SU-DHL-6 (cell line): Measurements from ENCODE around the gene EXTL2.
"Not testable (repeated sequence)": the region's sequence is repeated elsewhere in the genome, so short reads cannot be mapped to it uniquely, and the experiment has no call there.

Experiments used
- H2AFZ ChIP-seq: fragments of 200-600 bp; sonication (generic); 2 replicates; pipeline ENCODE4 v1.6.1; 2014; ENCODE audit warnings: low read depth, mild to moderate bottlenecking, moderate library complexity, mixed read lengths, antibody characterized with exemption, low read length; ENCODE audit not compliant: severe bottlenecking
- H3F3A ChIP-seq: fragments of 200-600 bp; shearing (Covaris generic); 2 replicates; pipeline ENCODE4 v1.6.0; 2016; ENCODE audit warnings: antibody characterized with exemption, mild to moderate bottlenecking; ENCODE audit not compliant: insufficient read depth
- H3K27ac ChIP-seq: fragments of 200-600 bp; sonication (generic); 2 replicates; pipeline ENCODE4 v1.5.1; 2016; ENCODE audit warnings: low read depth, mild to moderate bottlenecking, low read length, moderate library complexity, mixed read lengths
- H3K27me3 ChIP-seq: fragments of 200-600 bp; sonication (generic), shearing (Covaris generic); 2 replicates; pipeline ENCODE4 v1.6.0; 2014; ENCODE audit warnings: mild to moderate bottlenecking, low read length
- H3K36me3 ChIP-seq: fragments of 200-600 bp; sonication (generic); 2 replicates; pipeline ENCODE4 v1.6.1; 2014; ENCODE audit warnings: mild to moderate bottlenecking, low read length, mixed read lengths
- H3K4me2 ChIP-seq: fragments of 300-600, 200-600 bp; shearing (Covaris generic), sonication (generic); 2 replicates; pipeline ENCODE4 v1.6.0; 2014; ENCODE audit warnings: low read length, low read depth, mild to moderate bottlenecking; ENCODE audit not compliant: poor library complexity, severe bottlenecking
- H3K4me3 ChIP-seq: fragments of 200-600 bp; sonication (generic); 2 replicates; pipeline ENCODE4 v1.5.1; 2014; ENCODE audit warnings: antibody characterized with exemption, low read length, mild to moderate bottlenecking, mixed read lengths; ENCODE audit not compliant: insufficient read depth, poor library complexity, severe bottlenecking
- H3K79me2 ChIP-seq: fragments of 200-600 bp; sonication (generic); 2 replicates; pipeline ENCODE4 v1.6.1; 2014; ENCODE audit warnings: mild to moderate bottlenecking, low read length, moderate library complexity; ENCODE audit not compliant: insufficient read depth
- H3K9ac ChIP-seq: fragments of 200-600 bp; sonication (generic); 2 replicates; pipeline ENCODE4 v1.7.0; 2014; ENCODE audit warnings: mild to moderate bottlenecking, low read length
- H3K9me2 ChIP-seq: fragments of 200-600 bp; sonication (generic); replicated peaks from 2 replicates; pipeline ENCODE4 v1.6.1; 2014; ENCODE audit warnings: low read length; ENCODE audit not compliant: insufficient read depth
- H3K9me3 ChIP-seq: fragments of 200-600 bp; sonication (generic); 2 replicates; pipeline ENCODE4 v1.6.1; 2014; ENCODE audit warnings: low read length, mixed read lengths; ENCODE audit not compliant: insufficient read depth
- H4K20me1 ChIP-seq: fragments of 200-600 bp; sonication (generic); 2 replicates; pipeline ENCODE4 v1.6.1; 2014; ENCODE audit warnings: low read depth, mild to moderate bottlenecking, antibody characterized with exemption, low read length, moderate library complexity, mixed read lengths
- CTCF ChIP-seq: fragments of 200-600 bp; sonication (generic); IDR thresholded peaks from one replicate; pipeline ENCODE4 v1.5.1; 2017; ENCODE audit warnings: antibody characterized with exemption, mild to moderate bottlenecking, low read length, moderate library complexity; ENCODE audit not compliant: insufficient read depth, poor library complexity, severe bottlenecking
- EZH2phosphoT487 ChIP-seq: fragments of 200-600 bp; sonication (generic), shearing (Covaris generic); conservative IDR thresholded peaks from 2 replicates; pipeline ENCODE4 v1.6.1; 2018; ENCODE audit warnings: mild to moderate bottlenecking, antibody characterized with exemption, low read length, moderate library complexity, mixed read lengths

The EXTL2 gene

GRCh38 chr1:100893718-100894117 lies 924 bp downstream of the EXTL2 start:
- H3K27me3 ChIP-seq, result no peaks in the 10 kb centered on the region
- H3K4me2 ChIP-seq, result peak overlapping the region; percentile 99
- TF ChIP-seq EZH2phosphoT487, result no peak
- TF ChIP-seq CTCF, result no peak
- H3K79me2 ChIP-seq, result peaks cover 28% of the 10 kb centered on the region
- peak overlapping the region; percentile 71 for H3K4me3 ChIP-seq
- peaks cover 5% of the 10 kb centered on the region for H3K36me3 ChIP-seq
- no peaks in the 10 kb centered on the region for H3K9me2 ChIP-seq
- H2AFZ ChIP-seq, result peak overlapping the region; percentile 99
- H3K9ac ChIP-seq, result peak overlapping the region; percentile 87
- H4K20me1 ChIP-seq, result no peaks in the 10 kb centered on the region
- H3K27ac ChIP-seq, result no peak overlapping the region
- peaks cover 12% of the 10 kb centered on the region; the same call in 1 of the 2 replicates for H3K9me3 ChIP-seq
- H3F3A ChIP-seq, result peaks cover 7% of the 10 kb centered on the region; the same call in 1 of the 2 replicates

DNA sequence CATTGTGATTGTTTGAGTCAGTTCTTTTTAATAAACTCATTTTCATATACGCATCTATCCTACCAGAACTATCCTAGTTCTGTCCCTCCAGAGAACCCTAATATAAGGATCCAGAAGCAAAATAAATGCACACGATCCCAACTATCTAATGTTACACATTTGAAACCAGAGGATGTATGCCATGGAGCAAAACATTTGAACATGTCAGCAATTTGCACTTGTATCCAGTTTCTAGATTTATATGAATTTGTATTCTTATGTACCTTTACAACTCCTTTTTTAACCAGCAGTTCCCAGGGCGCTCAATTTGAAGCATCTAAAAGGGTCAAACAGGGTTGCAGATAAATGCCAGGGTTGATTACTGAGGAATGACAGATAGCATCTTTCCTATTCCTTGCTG lies 2.1 kb downstream of the EXTL2 start:
- Histone ChIP-seq H3F3A (peaks cover 7% of the 10 kb centered on the region; the same call in 1 of the 2 replicates), H3K9me3 (peaks cover 12% of the 10 kb centered on the region; the same call in 1 of the 2 replicates), H3K36me3 (peaks cover 9% of the 10 kb centered on the region; the same call in 1 of the 2 replicates), H3K27me3 (no peaks in the 10 kb centered on the region), H3K9ac (no peak overlapping the region), H3K4me2 (no peak overlapping the region), H4K20me1 (no peaks in the 10 kb centered on the region), H3K79me2 (peaks cover 21% of the 10 kb centered on the region), H3K4me3 (no peak overlapping the region), H3K9me2 (no peaks in the 10 kb centered on the region), H2AFZ (no peak overlapping the region), H3K27ac (no peak overlapping the region)
- TF ChIP-seq CTCF (no peak), EZH2phosphoT487 (no peak)

GRCh38 chr1:100891380-100891779 lies 3.3 kb downstream of the EXTL2 start:
- Histone ChIP-seq H3K9me2 (no peaks in the 10 kb centered on the region), H3K9me3 (peaks cover 12% of the 10 kb centered on the region; the same call in 1 of the 2 replicates), H3F3A (peaks cover 7% of the 10 kb centered on the region; the same call in 1 of the 2 replicates), H2AFZ (no peak overlapping the region), H3K9ac (no peak overlapping the region), H3K4me2 (no peak overlapping the region), H4K20me1 (no peaks in the 10 kb centered on the region), H3K79me2 (peaks cover 9% of the 10 kb centered on the region; the same call in 1 of the 2 replicates), H3K4me3 (no peak overlapping the region), H3K36me3 (peaks cover 9% of the 10 kb centered on the region; the same call in 1 of the 2 replicates), H3K27ac (no peak overlapping the region), H3K27me3 (no peaks in the 10 kb centered on the region)
- no peak for TF ChIP-seq CTCF
- TF ChIP-seq EZH2phosphoT487, result no peak

GRCh38 chr1:100889869-100890482 lies 4.7 kb downstream of the EXTL2 start:
- not testable (repeated sequence) for H3K36me3 ChIP-seq, H2AFZ ChIP-seq, H3K4me2 ChIP-seq, H3K4me3 ChIP-seq, H4K20me1 ChIP-seq, H3F3A ChIP-seq, H3K9ac ChIP-seq, H3K79me2 ChIP-seq, H3K27ac ChIP-seq, H3K9me2 ChIP-seq, H3K27me3 ChIP-seq
- peaks cover 12% of the 10 kb centered on the region; the same call in 1 of the 2 replicates for H3K9me3 ChIP-seq

GRCh38 chr1:100889007-100889406 lies 5.6 kb downstream of the EXTL2 start:
- not testable (repeated sequence) for H3K9ac ChIP-seq, H3K27me3 ChIP-seq, H3K9me2 ChIP-seq, H3K4me2 ChIP-seq, H3K4me3 ChIP-seq, H4K20me1 ChIP-seq, H3K27ac ChIP-seq, H3K36me3 ChIP-seq, H3K79me2 ChIP-seq, H2AFZ ChIP-seq, H3F3A ChIP-seq
- H3K9me3 ChIP-seq, result peaks cover 12% of the 10 kb centered on the region; the same call in 1 of the 2 replicates
